D721Med (cell line): ENCODE results near the gene PPIL6.
"Not testable (repeated sequence)": the region's sequence is repeated elsewhere in the genome, so short reads cannot be mapped to it uniquely, and the experiment has no call there.

Experiments used
- DNase-seq: peaks from one replicate; pipeline ENCODE4 v3.0.0; 2011; ENCODE audit warnings: low spot score; ENCODE audit not compliant: insufficient read length
- FAIRE-seq: peaks from 2 replicates; lab custom pipeline; 2011; peaks lifted over from hg19 to GRCh38; lab: Jason Lieb, UNC
- CTCF ChIP-seq: IDR thresholded peaks from 2 replicates; pipeline ENCODE4 v1.5.1; 2012; ENCODE audit warnings: mild to moderate bottlenecking, control low read depth; ENCODE audit not compliant: insufficient read depth; ENCODE audit errors: missing control alignments

PPIL6 gene

DNA sequence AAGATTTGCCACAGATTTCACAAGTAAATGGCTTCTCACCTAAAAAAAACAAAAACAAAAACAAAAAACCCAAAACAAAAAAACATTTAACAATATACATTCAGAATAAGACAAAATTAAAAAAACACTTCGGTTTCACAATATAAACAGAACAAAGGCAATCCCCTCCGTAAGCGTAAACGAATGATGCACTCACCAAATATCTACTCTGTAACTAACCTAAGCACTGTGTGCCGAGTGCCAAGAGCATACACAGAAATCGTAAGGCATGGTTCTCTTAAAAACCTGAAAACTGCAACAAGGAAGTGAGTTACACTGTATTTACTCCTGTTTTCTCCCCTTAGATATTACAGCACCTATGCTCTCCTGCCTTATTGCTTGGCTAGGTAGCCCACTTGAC is 27.3 kb upstream of the PPIL6 start:
- FAIRE-seq (no peak), DNase-seq (no peak)
- TF ChIP-seq CTCF, result no peak

DNA sequence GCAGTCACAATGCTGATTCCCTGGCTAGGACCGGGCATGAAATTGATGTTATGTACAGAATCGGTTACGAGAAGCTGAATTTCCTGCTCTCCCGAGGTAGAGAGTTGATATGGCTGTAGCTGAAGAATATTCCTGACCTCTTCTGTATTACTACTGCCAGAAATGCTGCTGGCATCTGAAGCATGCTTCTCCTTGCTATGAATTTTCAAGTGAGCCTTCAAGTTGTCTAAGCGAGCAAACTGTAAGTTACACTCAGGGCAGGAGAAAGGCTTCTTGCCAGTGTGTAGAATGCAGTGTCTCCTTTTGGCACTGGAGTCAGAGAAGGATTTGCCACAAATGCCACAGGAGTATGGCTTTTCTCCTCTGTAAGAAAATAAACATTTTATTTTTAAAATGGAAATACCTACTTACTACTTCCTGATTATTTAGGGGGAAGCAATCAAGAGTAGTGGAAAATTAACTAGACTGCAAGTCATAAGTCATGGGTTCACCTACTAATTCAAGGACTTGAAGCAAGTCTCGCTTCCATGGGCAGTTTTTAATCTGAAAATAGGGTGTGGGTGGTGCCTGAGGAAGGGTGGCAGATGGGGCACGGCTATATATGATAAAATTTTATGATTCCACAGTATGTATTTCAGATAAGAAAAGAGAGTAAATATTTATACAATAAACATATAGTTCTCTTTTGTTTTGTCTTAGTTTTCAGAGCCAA is 25.9 kb upstream of the PPIL6 start:
- TF ChIP-seq CTCF, result no peak
- FAIRE-seq, result no peak

GRCh38 chr6:109465772-109466171 is 25.3 kb upstream of the PPIL6 start:
- no peak for TF ChIP-seq CTCF
- DNase-seq (no peak), FAIRE-seq (no peak)

More for the DNA sequence above, 25.9 kb upstream of the PPIL6 start:
- no peak for DNase-seq

GRCh38 chr6:109461733-109462526 is 21.5 kb upstream of the PPIL6 start:
- FAIRE-seq (no peak), DNase-seq (no peak)
- no peak for TF ChIP-seq CTCF

DNA sequence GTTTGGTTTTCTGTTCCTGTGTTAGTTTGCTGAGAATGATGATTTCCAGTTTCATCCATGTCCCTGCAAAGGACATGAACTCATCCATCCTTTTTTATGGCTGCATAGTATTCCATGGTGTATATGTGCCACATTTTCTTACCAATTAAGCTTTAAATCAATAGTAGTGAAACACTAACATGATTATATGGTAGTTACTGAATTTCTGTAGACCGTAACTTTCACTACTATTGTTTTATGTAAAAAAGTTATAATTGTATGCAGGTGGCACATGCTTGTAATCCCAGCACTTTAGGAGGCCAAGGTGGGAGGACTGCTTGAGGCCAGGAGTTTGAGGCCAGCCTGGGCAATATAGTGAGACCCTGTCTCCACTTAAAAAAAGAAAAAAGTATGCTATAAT is 20.8 kb upstream of the PPIL6 start:
- DNase-seq, FAIRE-seq: not testable (repeated sequence)

- TF ChIP-seq CTCF, result no peak
- DNase-seq, result no peak
- FAIRE-seq, result no peak
Measured at GRCh38 chr6:109460161-109460829, 19.9 kb upstream of the PPIL6 start.

- FAIRE-seq, result no peak
- no peak for DNase-seq
- no peak for TF ChIP-seq CTCF
Measured at GRCh38 chr6:109458774-109459531, 18.5 kb upstream of the PPIL6 start.
